Loucy (cell line): ENCODE measurements around the gene SDK2.

ENCODE experiments used
- CTCF ChIP-seq: fragments of 200-600 bp; sonication (generic); conservative IDR thresholded peaks from 2 replicates; pipeline ENCODE4 v1.5.1; 2014; ENCODE audit warnings: mild to moderate bottlenecking, antibody characterized with exemption, low read length
- EZH2phosphoT487 ChIP-seq: fragments of 200-600 bp; IDR thresholded peaks from 2 replicates; pipeline ENCODE4 v1.6.1; 2018; ENCODE audit warnings: antibody characterized with exemption, mild to moderate bottlenecking, moderate library complexity, borderline replicate concordance

GRCh38 chr17:73686961-73687360, 42.7 kb upstream of the SDK2 start:
- no peak for TF ChIP-seq CTCF
- no peak for TF ChIP-seq EZH2phosphoT487
